WTC11 (cell line): Measurements from ENCODE around the gene SLC5A5. TPM values are rescaled to one million over a fixed set of nuclear protein-coding genes. Genes with fewer than 3 reads are reported as not detected.

Experiments
- ATAC-seq: fragments of 200-7000 bp; cut with Tn5 transposase; 2 replicates; pipeline ENCODE4 v1.10.0; 2021; ENCODE audit warnings: mild to moderate bottlenecking, moderate library complexity
- CTCF ChIA-PET: fragments of 300-600 bp; sonication (Branson Sonifier 250); formaldehyde crosslinking; loops from one replicate; lab custom pipeline; 2021; ENCODE audit warnings: antibody characterized with exemption; lab: Charles Lee
- POLR2A ChIA-PET: fragments of 350-600 bp; sonication (Branson Sonifier 250); formaldehyde crosslinking; loops from one replicate; lab custom pipeline; 2021; ENCODE audit warnings: antibody characterized with exemption; lab: Charles Lee
- DNase-seq: peaks from one replicate; pipeline ENCODE4 v3.0.0; 2021; ENCODE audit warnings: low spot score
- H3K27ac Mint-ChIP-seq: 2 replicates; pipeline ENCODE4 v1.8.0; 2021; ENCODE audit warnings: mixed read lengths
- H3K27me3 Mint-ChIP-seq: 2 replicates; pipeline ENCODE4 v1.8.0; 2021; ENCODE audit warnings: low read depth, mild to moderate bottlenecking, moderate library complexity, mixed read lengths
- H3K36me3 Mint-ChIP-seq: 2 replicates; pipeline ENCODE4 v1.8.0; 2021; ENCODE audit warnings: mixed read lengths
- H3K4me1 Mint-ChIP-seq: 2 replicates; pipeline ENCODE4 v1.8.0; 2022; ENCODE audit warnings: mixed read lengths
- H3K4me3 Mint-ChIP-seq: 2 replicates; pipeline ENCODE4 v1.8.0; 2021; ENCODE audit warnings: mild to moderate bottlenecking, moderate library complexity, mixed read lengths
- H3K9me3 Mint-ChIP-seq: 2 replicates; pipeline ENCODE4 v1.8.0; 2021; ENCODE audit warnings: mixed read lengths
- ESRRA ChIP-seq: sonication (generic); formaldehyde crosslinking; IDR thresholded peaks from 2 replicates; pipeline ENCODE4 v1.8.1; 2022; ENCODE audit warnings: mild to moderate bottlenecking, missing genetic modification reagents, borderline replicate concordance
- GABPB1 ChIP-seq: sonication (generic); formaldehyde crosslinking; IDR thresholded peaks from 2 replicates; pipeline ENCODE4 v1.8.1; 2023; ENCODE audit warnings: mild to moderate bottlenecking, missing genetic modification reagents
- IRF2 ChIP-seq: sonication (generic); formaldehyde crosslinking; IDR thresholded peaks from 2 replicates; pipeline ENCODE4 v1.8.0; 2022; ENCODE audit warnings: low read depth, missing genetic modification reagents, borderline replicate concordance
- ZBTB43 ChIP-seq: sonication (generic); formaldehyde crosslinking; IDR thresholded peaks from 2 replicates; pipeline ENCODE4 v1.8.1; 2023; ENCODE audit warnings: mild to moderate bottlenecking, missing genetic modification reagents
- total RNA-seq: library from RNA; stranded (reverse); gene quantifications from 3 replicates; pipeline ENCODE4 v1.2.3, GENCODE V29; 2021

The SLC5A5 gene
- total RNA-seq, 1 experiment from 2014 or later = 2.5 TPM

- TF ChIP-seq ESRRA (CRISPR knock-in tag) (no peak), GABPB1 (CRISPR knock-in tag) (no peak), ZBTB43 (CRISPR knock-in tag) (no peak), IRF2 (CRISPR knock-in tag) (no peak)
- POLR2A ChIA-PET = interaction anchor here (0.5 kb wide), 1 partner anchor 474 kb away, joined by 3 read pairs; no protein-coding TSS in a partner anchor
- Mint-ChIP-seq H3K36me3 (peaks cover 4% of the 10 kb centered on the region), H3K27me3 (peaks cover 7% of the 10 kb centered on the region), H3K4me1 (peaks cover 29% of the 10 kb centered on the region), H3K9me3 (no peaks in the 10 kb centered on the region), H3K27ac (no peak overlapping the region), H3K4me3 (no peak overlapping the region)
- DNase-seq (no peak), ATAC-seq (no peak)
- CTCF ChIA-PET = interaction anchor here (4.5 to 5.2 kb wide), 2 partner anchors 12 to 52 kb away, joined by 52 to 89 read pairs; partner anchors contain the start of gene CCDC124
These were observed 72.6 kb downstream of the SLC5A5 start for GRCh38 chr19:17944301-17944700.

Other genes starting within 250 kb of the SLC5A5 start
- 40.7 to 42.9 TPM (median 41.1 TPM) in 3 replicates for gene UNC13A, start 183.6 kb upstream of the SLC5A5 start, total RNA-seq
- gene MAP1S, start 152.5 kb upstream of the SLC5A5 start, total RNA-seq = 115 to 124 TPM (median 120 TPM) in 3 replicates
- 22.8 to 26.8 TPM (median 25.1 TPM) in 3 replicates for gene FCHO1, start 120.5 kb upstream of the SLC5A5 start, total RNA-seq
- gene B3GNT3, start 76.8 kb upstream of the SLC5A5 start, total RNA-seq = 1.2 to 1.9 TPM (median 1.3 TPM) in 3 replicates
- gene INSL3, start 50.4 kb upstream of the SLC5A5 start, total RNA-seq = 0.79 to 1.2 TPM (median 1.2 TPM) in 3 replicates
- 4.4 to 5.6 TPM (median 5.6 TPM) in 3 replicates for gene JAK3, start 24.0 kb upstream of the SLC5A5 start, total RNA-seq
- 2,950 to 3,448 TPM (median 3,445 TPM) in 3 replicates for gene RPL18A, start 12.0 kb upstream of the SLC5A5 start, total RNA-seq
- 152 to 159 TPM (median 156 TPM) in 3 replicates for gene CCDC124, start 61.1 kb downstream of the SLC5A5 start, total RNA-seq
- 15.3 to 18.0 TPM (median 17.2 TPM) in 3 replicates for gene KCNN1, start 95.2 kb downstream of the SLC5A5 start, total RNA-seq
- 9.2 to 9.9 TPM (median 9.8 TPM) in 3 replicates for gene ARRDC2, start 136.2 kb downstream of the SLC5A5 start, total RNA-seq
- not detected in 3 replicates for gene IL12RB1, start 215.0 kb downstream of the SLC5A5 start, total RNA-seq
- 10.8 to 11.5 TPM (median 11.2 TPM) in 3 replicates for gene MAST3, start 225.8 kb downstream of the SLC5A5 start, total RNA-seq